Ramos (cell line): ENCODE measurements around the gene CSNK2A1.
"Not testable (repeated sequence)": the region's sequence is repeated elsewhere in the genome, so short reads cannot be mapped to it uniquely, and the experiment has no call there.

Experiments
- in situ Hi-C: fragments of 300-500 bp; cut with MboI; formaldehyde crosslinking; loops from one replicate; pipeline ENCODE4 v1.14.3; 2022; ENCODE audit warnings: low sequenced_read_pairs; ENCODE audit not compliant: unreplicated experiment

The CSNK2A1 gene

DNA sequence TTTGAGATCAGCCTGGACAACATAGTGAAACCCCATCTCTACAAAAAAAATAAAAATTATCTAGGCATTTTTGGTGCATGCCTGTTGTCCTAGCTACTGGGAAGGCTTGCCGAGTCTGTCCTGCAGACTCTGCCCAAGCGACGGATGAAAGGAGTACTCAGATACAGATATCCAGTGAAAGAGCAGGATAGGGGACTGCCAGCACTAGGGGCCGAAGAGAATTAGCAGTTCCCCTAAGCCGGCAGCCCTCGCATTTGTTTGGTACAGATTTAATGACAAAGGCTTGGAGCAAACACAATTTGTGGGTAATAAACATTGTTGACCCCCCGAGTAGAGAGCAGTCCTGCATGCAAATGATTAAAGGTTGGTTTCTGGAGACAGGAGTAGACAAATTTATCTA, 75.8 kb downstream of the CSNK2A1 start:
- in situ Hi-C loops: no loop called here

DNA sequence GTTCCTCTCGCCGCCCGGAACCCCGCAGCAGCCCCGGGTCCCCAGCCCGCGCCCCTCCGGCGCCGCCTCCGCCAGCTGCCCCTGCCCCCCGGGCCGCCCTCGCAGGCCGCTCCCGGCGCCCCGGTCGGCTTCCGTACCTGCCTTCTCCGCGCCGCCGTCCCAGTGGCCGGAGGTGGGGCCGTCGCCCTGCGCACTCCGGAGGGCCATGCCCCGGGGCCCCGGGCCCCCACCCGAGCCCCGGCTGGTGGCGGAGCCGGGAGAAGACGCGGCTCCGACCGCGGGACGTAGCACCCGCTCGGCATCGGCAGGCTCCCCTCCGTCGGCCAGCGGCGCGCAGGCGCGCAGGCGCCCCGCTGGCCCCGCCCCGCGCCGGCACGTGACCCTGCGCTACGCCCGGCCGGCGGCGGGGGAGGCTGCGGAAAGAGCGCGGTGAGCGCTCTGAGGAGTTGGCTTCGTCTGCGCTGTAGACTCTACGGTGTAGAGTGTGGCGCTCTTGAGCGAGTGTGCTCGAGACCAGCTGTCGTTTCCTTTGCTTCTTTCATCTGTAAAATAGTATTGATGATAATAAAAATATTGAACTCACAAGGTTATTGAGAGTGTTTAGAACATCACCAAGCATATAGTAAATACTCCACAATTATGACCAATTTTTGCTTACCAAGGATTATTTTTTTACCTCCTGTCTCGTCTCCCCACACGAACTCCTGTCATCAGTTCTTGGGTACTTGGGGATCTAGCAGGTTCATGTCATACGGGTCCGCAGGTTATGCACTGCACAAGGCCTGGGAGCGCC, 81.2 kb downstream of the CSNK2A1 start, which contains the start of gene TBC1D20:
Gene TBC1D20 (minus strand): TSS at position 335 of the 793 bp plus-strand sequence. CDS start 128 bp downstream, at position 207.
- in situ Hi-C loops: no loop called here

DNA sequence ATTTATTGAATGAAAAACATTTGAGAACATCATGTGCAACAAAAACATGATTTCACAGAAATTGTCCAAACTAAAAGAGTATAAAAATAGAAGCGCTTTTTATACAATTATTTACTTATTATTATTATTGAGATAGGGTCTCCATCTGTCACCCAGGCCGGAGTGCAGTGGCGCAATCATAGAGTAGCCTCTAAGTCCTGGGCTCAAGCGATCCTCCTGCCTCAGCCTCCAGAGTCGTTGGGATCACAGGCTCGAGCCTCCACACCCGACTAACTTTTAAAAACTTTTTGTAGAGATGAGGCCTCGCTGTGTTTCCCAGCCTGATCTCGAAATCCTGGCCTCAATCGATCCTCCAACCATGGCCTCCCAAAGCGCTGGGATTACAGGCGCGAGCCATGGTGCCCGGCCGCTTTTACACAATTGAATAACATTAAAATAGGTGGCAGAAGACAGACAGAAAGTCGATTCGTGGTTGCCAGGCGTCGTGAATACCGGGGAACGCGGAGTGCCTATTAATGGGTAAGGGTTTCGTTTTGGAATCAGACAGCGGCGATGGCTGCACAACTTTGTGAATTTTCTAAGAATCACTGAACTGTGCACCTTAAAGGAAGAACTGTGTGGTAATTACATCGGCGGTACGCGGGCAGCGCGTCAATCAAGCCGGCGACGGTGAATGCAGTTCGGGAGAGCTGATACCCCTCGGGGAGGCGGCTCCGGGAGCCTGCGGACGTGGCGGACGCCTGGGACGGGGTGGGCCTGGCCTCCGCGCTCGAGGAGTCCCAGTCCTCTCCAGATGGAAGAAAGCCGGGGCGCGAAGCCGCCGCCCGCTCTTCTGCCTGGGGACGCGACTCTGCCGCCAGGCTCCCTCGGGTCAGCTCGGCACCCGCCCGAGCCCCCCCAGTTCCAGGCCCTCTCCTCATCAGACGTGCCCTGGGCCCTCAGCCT, 82.1 kb downstream of the CSNK2A1 start:
- in situ Hi-C loops: no loop called here

DNA sequence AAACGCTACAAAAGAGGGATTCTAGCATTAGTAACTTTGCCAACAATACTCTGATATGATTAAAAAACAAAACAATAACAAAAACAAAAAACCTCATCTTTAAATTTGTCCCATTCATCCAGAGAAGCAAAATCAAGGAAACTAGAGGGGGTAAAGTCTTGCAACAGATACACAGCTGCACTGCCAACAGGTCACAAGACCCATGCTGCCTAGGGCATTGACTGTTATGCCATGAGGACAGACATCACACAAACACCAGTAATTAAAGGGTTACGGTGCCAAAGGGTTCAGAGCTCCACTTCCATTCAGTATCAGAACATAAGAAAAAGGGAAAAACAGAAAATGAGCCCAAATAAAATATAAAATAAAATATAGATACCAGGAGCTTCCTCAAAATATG, 82.9 kb downstream of the CSNK2A1 start:
- in situ Hi-C loops: no loop called here

DNA sequence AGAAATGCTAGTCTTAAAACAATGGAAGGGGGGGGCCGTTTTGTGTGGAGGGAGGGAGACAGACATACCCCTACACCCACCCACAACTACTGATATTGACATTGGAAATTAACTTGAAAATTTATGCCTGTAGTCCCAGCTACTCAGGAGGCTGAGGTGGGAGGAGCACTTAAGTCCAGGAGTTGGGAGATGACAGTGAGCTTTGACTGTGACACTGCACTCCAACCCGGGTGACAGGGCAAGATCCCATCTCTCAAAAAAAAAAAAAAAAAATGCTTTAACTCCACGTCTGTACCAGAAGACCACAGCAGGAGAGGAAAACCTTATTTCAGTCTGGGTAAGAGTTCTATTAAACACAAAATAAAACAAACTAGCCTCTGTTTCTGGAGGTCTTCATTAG, 83.4 kb downstream of the CSNK2A1 start:
- in situ Hi-C loops: no loop called here

DNA sequence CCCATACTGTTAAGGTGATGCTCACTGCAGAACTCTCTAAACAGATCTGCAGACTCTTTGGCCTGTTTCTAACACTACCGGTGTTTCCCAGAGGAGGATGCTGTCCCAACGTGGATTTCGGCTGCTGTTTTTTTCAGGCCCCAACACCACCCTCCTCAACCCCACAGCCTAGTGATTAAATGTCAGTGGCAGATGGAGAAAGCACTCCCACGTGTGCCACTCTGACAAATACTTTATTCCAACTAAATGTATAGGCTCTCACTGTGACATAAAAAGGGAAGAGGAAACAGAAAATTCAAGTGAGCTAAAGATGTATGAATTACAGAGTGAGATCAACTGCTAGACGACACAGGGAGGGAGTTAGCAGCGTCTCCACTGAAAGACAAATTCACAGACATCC, 84.8 kb downstream of the CSNK2A1 start:
- in situ Hi-C loops: no loop called here

DNA sequence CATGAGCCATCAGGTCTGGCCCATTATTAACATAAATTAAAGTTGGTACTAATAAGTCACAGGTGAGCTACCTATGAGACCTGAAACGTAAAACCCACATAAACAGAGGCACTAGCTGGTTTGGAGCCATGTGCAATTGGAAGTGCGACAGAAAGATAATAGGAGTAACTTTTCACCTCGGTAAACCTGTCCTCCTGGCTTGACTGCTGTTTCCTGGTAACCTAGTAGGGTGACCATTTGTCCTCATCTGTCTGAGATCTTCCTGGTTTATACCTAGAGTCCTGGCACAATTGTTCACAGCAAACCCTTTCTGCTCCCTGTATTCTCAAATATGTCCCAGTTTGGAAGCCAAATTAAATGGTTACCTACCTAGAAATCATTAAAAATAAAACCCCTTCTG, 88.6 kb downstream of the CSNK2A1 start:
- in situ Hi-C loops: no loop called here

DNA sequence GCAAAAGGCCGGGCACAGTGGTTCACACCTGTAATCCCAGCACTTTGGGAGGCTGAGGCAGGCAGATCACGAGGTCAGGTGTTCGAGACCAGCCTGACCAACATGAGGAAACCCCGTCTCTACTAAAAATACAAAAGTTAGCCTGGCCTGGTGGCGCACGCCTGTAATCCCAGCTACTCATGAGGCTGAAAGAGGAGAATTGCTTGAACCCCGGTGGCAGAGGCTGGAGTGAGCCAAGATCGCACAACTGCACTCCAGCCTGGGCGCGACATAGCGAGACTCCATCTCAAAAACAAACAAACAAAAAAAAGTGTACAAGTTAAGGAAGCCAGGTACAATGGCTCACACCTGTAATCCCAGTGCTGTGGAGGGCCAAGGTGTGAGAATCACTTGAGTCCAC, 91.6 kb downstream of the CSNK2A1 start:
- in situ Hi-C loops: not testable (repeated sequence)

GRCh38 chr20:445514-446336, 97.9 kb downstream of the CSNK2A1 start:
- in situ Hi-C loops: no loop called here

DNA sequence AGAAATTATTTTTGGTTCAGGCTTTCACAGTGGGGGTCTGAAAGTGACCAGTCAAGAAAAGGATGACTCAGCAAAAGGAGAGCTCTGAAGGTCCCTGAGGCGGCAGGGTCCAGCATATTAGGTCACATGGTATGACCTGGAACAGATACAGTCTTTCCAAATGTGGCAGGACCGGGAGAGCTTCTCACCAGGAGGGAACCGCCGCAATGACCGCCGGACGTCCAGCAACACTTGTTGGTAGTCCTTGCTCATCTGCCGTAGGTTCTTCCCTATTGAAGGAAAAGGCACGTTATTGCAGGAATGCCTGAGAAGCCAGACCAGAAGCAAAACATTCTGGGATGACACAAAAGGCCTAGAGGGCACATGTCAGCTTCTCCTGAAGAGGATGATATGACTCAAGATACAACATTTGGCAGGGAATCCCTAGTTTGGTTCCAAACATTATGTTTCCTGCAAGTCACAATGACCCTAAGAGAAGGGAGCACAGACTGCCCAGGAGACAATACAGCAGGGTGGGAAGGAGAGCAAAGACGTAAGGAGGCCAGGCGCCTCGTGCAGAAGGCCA, 98.6 kb downstream of the CSNK2A1 start:
- in situ Hi-C loops: no loop called here

- in situ Hi-C loops: no loop called here
Observed at GRCh38 chr20:444117-444516, 99.5 kb downstream of the CSNK2A1 start.

DNA sequence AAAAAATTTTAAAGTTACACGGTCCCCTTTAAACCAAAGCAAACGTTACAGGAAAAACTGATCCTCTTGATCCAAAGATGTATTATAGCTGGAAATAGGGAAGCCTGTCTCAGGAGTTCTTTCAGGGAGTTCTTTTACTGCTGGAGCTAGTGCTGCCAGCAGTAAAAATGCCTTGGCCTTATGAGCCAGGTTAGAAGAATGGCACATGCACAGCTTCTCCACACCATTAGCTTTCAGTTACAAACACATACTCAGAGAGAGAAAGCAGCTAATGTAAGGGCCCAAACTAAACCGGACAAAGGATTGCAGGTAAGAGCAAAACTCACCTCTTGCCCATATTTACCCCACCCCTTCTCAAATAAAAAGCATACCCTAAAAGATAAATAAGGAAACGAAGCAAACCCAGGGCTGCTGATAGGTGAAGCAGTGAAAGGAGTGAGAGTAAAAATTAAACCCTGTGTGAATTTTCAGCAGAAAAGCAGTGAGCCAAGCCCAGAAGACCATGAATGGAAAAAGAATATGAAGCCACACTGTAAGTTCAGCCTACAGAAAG, 100.3 kb downstream of the CSNK2A1 start:
- in situ Hi-C loops: no loop called here

DNA sequence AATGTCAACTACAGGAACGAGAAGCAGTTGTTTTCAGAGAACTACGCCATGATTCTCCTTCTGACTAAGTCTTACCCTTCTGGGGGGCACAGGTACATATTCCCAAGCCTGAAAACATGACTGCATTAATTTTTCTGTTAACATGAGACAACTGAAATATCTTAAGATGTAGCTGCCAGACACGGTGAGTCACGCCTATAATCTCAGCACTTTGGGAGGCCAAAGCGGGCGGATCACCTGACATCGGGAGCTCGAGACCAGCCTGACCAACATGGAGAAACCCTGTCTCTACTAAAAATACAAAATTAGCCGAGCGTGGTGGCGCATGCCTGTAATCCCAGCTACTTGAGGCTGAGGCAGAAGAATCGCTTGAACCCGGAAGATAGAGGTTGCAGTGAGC, 103.0 kb downstream of the CSNK2A1 start:
- in situ Hi-C loops: no loop called here

- in situ Hi-C loops: no loop called here
Observed at GRCh38 chr20:440148-440547, 103.4 kb downstream of the CSNK2A1 start.

DNA sequence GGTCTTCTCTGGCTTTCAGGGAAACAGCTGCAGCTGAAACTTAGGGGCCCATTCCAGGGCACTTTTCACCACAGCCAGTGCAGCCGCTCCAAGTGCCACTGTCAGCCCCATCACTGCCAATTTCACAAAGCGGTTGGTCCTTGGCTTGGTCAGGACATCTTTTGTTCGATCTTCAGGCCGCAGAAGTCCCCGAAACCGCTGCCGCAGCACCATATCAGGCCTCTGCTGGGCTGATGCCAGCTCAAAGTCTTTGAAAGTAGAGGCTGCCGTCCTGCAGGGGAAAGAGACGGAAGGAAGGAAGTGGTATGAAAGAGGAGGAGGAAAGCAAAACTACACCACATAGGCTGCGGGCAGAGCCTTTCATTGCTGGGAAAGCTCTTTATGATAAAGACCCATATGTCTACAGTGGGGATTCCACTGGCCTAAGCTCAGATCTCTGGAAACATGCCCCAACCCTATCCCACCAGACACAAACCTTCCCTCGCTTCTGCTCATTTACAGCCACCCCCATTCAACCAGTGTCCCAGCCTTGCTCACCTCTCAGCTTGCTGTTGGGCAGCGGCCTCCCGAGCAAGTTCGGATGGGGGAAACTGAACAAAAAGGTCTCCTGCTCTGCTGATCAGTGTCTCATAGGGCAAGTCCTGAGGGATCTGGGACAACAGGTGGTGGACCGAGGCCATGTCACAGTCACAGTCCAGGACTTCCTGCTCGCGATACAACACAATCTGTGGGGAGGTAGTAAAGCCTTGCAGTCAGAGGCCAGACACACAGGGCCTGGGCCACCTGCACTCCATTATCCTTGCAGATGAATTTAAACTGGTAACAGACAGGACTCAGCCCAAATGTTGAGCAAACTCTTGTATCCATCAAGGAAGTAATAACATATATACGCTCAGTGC, 104.8 kb downstream of the CSNK2A1 start:
- in situ Hi-C loops: no loop called here

GRCh38 chr20:437787-438486, 105.7 kb downstream of the CSNK2A1 start:
- in situ Hi-C loops: no loop called here

DNA sequence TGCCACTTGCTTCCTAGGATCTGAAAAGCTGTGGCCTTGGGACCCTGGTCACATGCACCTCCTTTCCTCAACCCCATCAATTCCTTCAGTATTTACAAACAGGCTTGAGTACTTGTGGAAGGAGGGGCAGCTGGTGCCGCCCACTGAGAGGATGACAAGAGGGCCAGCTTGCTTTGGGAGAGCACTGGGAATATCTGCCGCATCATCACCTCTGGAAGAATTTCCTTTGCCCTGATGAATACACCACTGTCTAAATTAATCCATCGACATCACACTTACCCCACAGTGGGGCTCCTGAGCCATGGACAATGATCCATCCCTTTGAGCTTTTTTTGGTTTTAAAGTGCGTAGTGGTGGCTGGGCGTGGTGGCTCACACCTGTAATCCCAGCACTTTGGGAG, 107.1 kb downstream of the CSNK2A1 start:
- in situ Hi-C loops: no loop called here

DNA sequence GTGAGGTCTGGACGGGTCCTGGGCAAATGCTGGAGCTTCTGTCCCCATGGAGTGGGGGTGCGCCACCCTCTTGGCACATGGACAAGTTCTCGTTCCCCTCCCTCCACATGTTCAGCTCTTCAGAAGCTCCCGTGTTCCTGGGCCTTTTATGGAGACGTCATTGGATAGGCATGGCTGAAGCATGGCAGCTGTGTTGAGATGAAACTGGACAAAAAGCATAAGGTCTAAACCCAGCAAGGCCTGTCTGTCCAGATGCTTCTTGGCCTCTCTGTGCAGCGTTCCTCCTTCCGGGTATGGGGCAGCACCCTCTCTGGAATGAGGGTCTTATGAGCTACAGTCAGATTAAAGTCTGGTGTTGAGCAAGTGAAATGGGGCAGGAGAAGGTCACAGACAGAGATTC, 108.0 kb downstream of the CSNK2A1 start:
- in situ Hi-C loops: no loop called here
